Measurements from ENCODE around the gene CUZD1. TPM values are rescaled to one million over a fixed set of nuclear protein-coding genes. Genes with fewer than 3 reads are reported as not detected.

CUZD1 gene
- total RNA-seq, 3 donors from 2014 or later, result 0.47 to 1.1 (median 0.72) TPM

GRCh38 chr10:122829454-122829853, 16.2 kb downstream of the CUZD1 start:
- ATAC-seq (no peak), DNase-seq (no peak)
- no peak for TF ChIP-seq CTCF (IDR thresholded peaks at IDR 0.05)
- Histone ChIP-seq H3K4me3 (no peak overlapping the region), H3K36me3 (ENCODE audit: low read depth) (no peaks in the 10 kb centered on the region), H3K4me1 (ENCODE audit: low read depth) (no peaks in the 10 kb centered on the region), H3K9me3 (no peaks in the 10 kb centered on the region)
- intact Hi-C loops (cut with DNase I, micrococcal nuclease), result no loop called here

GRCh38 chr10:122828716-122829255, 16.9 kb downstream of the CUZD1 start:
- ATAC-seq (no peak), DNase-seq (no peak)

GRCh38 chr10:122827302-122827701, 18.4 kb downstream of the CUZD1 start:
- intact Hi-C loops (cut with DNase I, micrococcal nuclease), result no loop called here
- Histone ChIP-seq H3K36me3 (ENCODE audit: low read depth) (no peaks in the 10 kb centered on the region), H3K4me3 (no peak overlapping the region), H3K4me1 (ENCODE audit: low read depth) (no peaks in the 10 kb centered on the region), H3K9me3 (no peaks in the 10 kb centered on the region)
- no peak for TF ChIP-seq CTCF (IDR thresholded peaks at IDR 0.05)
- no peak for ATAC-seq
- no peak for DNase-seq

More at GRCh38 chr10:122828716-122829255, 16.9 kb downstream of the CUZD1 start:
- H3K4me3 ChIP-seq, result no peak overlapping the region
- no peaks in the 10 kb centered on the region for H3K9me3 ChIP-seq
- no peaks in the 10 kb centered on the region for H3K36me3 ChIP-seq (ENCODE audit: low read depth)
- TF ChIP-seq CTCF (IDR thresholded peaks at IDR 0.05), result no peak
- intact Hi-C loops (cut with DNase I, micrococcal nuclease), result no loop called here
- H3K4me1 ChIP-seq (ENCODE audit: low read depth), result no peaks in the 10 kb centered on the region

- no peak for TF ChIP-seq CTCF (IDR thresholded peaks at IDR 0.05)
- DNase-seq (no peak), ATAC-seq (no peak)
- intact Hi-C loops (cut with DNase I, micrococcal nuclease), result no loop called here
- Histone ChIP-seq H3K4me1 (ENCODE audit: low read depth) (no peaks in the 10 kb centered on the region), H3K36me3 (ENCODE audit: low read depth) (no peaks in the 10 kb centered on the region), H3K4me3 (no peak overlapping the region), H3K9me3 (no peaks in the 10 kb centered on the region)
Observed at GRCh38 chr10:122822973-122823690, 22.5 kb downstream of the CUZD1 start.

GRCh38 chr10:122821808-122822207, 23.8 kb downstream of the CUZD1 start:
- DNase-seq, result no peak
- Histone ChIP-seq H3K4me1 (ENCODE audit: low read depth) (no peaks in the 10 kb centered on the region), H3K36me3 (ENCODE audit: low read depth) (no peaks in the 10 kb centered on the region), H3K9me3 (no peaks in the 10 kb centered on the region), H3K4me3 (no peak overlapping the region)
- intact Hi-C loops (cut with DNase I, micrococcal nuclease), result no loop called here
- no peak for TF ChIP-seq CTCF (IDR thresholded peaks at IDR 0.05)
- no peak for ATAC-seq

All from mucosa of descending colon (tissue), 3 donors.